Astrocyte (in vitro differentiated cells and primary cell): ENCODE results near the gene ORC3.

Source experiments
- EZH2 ChIP-seq: IDR thresholded peaks from 2 replicates; pipeline ENCODE4 v1.6.1; 2012; ENCODE audit warnings: mild to moderate bottlenecking, low read length, inconsistent platforms; ENCODE audit not compliant: insufficient read depth
- TF ChIP-seq, protein P1 (sequence below): IDR thresholded peaks from 2 replicates; pipeline ENCODE4 v1.5.1; 2011; ENCODE audit warnings: low read depth, mild to moderate bottlenecking, inconsistent platforms, low read length, moderate library complexity; ENCODE audit not compliant: insufficient read depth

DNA sequence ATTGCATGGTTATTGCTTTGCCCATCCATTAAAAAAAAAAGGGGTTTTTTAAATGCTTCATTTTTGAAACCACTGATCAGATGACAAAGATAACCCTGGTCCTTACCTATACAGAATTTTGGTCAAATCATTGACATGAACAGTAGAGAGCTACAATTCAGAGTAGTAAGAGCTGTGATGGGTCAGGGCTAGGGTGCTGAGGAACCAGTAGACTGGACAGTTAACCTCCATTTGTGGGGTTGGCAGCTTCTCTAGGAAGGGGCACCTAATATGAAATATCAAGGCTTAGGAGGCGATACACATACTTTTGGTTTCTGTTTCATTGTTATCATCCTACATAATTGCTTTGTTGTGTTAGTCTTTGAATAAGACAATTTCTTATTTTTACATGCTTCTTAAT is 55.1 kb downstream of the ORC3 start:
- TF ChIP-seq, protein P1, sequence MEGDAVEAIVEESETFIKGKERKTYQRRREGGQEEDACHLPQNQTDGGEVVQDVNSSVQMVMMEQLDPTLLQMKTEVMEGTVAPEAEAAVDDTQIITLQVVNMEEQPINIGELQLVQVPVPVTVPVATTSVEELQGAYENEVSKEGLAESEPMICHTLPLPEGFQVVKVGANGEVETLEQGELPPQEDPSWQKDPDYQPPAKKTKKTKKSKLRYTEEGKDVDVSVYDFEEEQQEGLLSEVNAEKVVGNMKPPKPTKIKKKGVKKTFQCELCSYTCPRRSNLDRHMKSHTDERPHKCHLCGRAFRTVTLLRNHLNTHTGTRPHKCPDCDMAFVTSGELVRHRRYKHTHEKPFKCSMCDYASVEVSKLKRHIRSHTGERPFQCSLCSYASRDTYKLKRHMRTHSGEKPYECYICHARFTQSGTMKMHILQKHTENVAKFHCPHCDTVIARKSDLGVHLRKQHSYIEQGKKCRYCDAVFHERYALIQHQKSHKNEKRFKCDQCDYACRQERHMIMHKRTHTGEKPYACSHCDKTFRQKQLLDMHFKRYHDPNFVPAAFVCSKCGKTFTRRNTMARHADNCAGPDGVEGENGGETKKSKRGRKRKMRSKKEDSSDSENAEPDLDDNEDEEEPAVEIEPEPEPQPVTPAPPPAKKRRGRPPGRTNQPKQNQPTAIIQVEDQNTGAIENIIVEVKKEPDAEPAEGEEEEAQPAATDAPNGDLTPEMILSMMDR: no peak
- TF ChIP-seq EZH2: no peak
